PC-3 (cell line): ENCODE data around the gene GLS2. TPM values are rescaled to one million over a fixed set of nuclear protein-coding genes. Genes with fewer than 3 reads are reported as not detected.
"Not testable (repeated sequence)": the region's sequence is repeated elsewhere in the genome, so short reads cannot be mapped to it uniquely, and the experiment has no call there.

Source experiments
- ATAC-seq: fragments of 200-7000 bp; cut with Tn5 transposase; 2 replicates; pipeline ENCODE4 v1.9.1; 2020; ENCODE audit warnings: mild to moderate bottlenecking, moderate library complexity
- BruUV-seq: library from RNA; stranded (reverse); fragments of 400-500 nt; replicated peaks from 2 replicates; lab custom pipeline; 2021; lab: Mats Ljungman, UMichigan
- CTCF ChIA-PET: fragments of 300-600 bp; sonication (Branson Sonifier 250); formaldehyde crosslinking; loops from one replicate; lab custom pipeline; 2022; ENCODE audit warnings: antibody characterized with exemption; lab: Charles Lee
- POLR2A ChIA-PET: fragments of 300-600 bp; sonication (Branson Sonifier 250); formaldehyde crosslinking; loops from one replicate; lab custom pipeline; 2022; ENCODE audit warnings: antibody characterized with exemption; ENCODE audit not compliant: unreplicated experiment; lab: Charles Lee
- DNase-seq: peaks from one replicate; pipeline ENCODE4 v3.0.0-alpha.2; 2015
- H2AFZ ChIP-seq: fragments of 300-600 bp; sonication (generic); 2 replicates; pipeline ENCODE4 v1.6.0; 2016; ENCODE audit warnings: antibody characterized with exemption, low read length
- H3F3A ChIP-seq: fragments of 300-600 bp; sonication (generic); one replicate; pipeline ENCODE4 v1.6.0; 2017; ENCODE audit warnings: antibody characterized with exemption, low read length, control low read depth, mild to moderate bottlenecking; ENCODE audit not compliant: unreplicated experiment
- H3K27ac ChIP-seq: fragments of 300-600 bp; sonication (generic); 2 replicates; pipeline ENCODE4 v1.5.1; 2016; ENCODE audit warnings: mild to moderate bottlenecking, low read length
- H3K27me3 ChIP-seq: fragments of 300-600 bp; sonication (generic); 2 replicates; pipeline ENCODE4 v1.6.1; 2016; ENCODE audit warnings: low read length, mixed read lengths
- H3K36me3 ChIP-seq: fragments of 300-600 bp; sonication (generic); 2 replicates; pipeline ENCODE4 v1.6.1; 2016; ENCODE audit warnings: low read depth, mixed run types, low read length, mixed read lengths
- H3K4me1 ChIP-seq: fragments of 300-600 bp; sonication (generic); 2 replicates; pipeline ENCODE4 v1.5.1; 2016; ENCODE audit warnings: low read length; ENCODE audit not compliant: insufficient read depth
- H3K4me2 ChIP-seq: fragments of 300-600 bp; sonication (generic); 2 replicates; pipeline ENCODE4 v1.6.0; 2016; ENCODE audit warnings: low read length
- H3K4me3 ChIP-seq: fragments of 300-600 bp; sonication (generic); 2 replicates; pipeline ENCODE4 v1.5.1; 2016; ENCODE audit warnings: mild to moderate bottlenecking, low read length, mixed read lengths
- H3K79me2 ChIP-seq: fragments of 300-600 bp; sonication (generic); 2 replicates; pipeline ENCODE4 v1.6.1; 2017; ENCODE audit warnings: low read length, mixed read lengths
- H3K9ac ChIP-seq: fragments of 300-600 bp; sonication (generic); 2 replicates; pipeline ENCODE4 v1.6.0; 2016; ENCODE audit warnings: mild to moderate bottlenecking, low read length
- H3K9me2 ChIP-seq: fragments of 300-600 bp; sonication (generic); replicated peaks from 2 replicates; pipeline ENCODE4 v1.6.1; 2016; ENCODE audit warnings: mixed run types, low read length, mixed read lengths
- H3K9me3 ChIP-seq: fragments of 300-600 bp; sonication (generic); 2 replicates; pipeline ENCODE4 v1.6.1; 2016; ENCODE audit warnings: low read length, mixed read lengths
- H4K20me1 ChIP-seq: fragments of 300-600 bp; sonication (generic); 2 replicates; pipeline ENCODE4 v1.6.1; 2016; ENCODE audit warnings: low read length, mixed read lengths
- CTCF ChIP-seq: fragments of 300-600 bp; sonication (generic); conservative IDR thresholded peaks from 2 replicates; pipeline ENCODE4 v1.5.1; 2017; ENCODE audit warnings: antibody characterized with exemption, low read depth, mild to moderate bottlenecking, low read length
- EZH2 ChIP-seq: fragments of 300-600 bp; sonication (generic); IDR thresholded peaks from one replicate; pipeline ENCODE4 v1.6.1; 2017; ENCODE audit warnings: antibody characterized with exemption, mild to moderate bottlenecking, low read length; ENCODE audit not compliant: unreplicated experiment
- EZH2phosphoT487 ChIP-seq: fragments of 300-600 bp; sonication (generic); IDR thresholded peaks from 2 replicates; pipeline ENCODE4 v1.6.1; 2018; ENCODE audit warnings: mild to moderate bottlenecking, antibody characterized with exemption, low read length, borderline replicate concordance
- intact Hi-C: fragments of 100-400 bp; cut with micrococcal nuclease; formaldehyde crosslinking; loops from 2 replicates; pipeline ENCODE4 v1.9.0; 2023
- total RNA-seq: library from RNA; depleted of rRNA; stranded (reverse); fragments of >200 nt; gene quantifications from 2 replicates; pipeline ENCODE4 v1.2.3, GENCODE V29; 2014

The GLS2 gene
- total RNA-seq, 1 experiment from 2014 or later: 4.0 TPM

DNA sequence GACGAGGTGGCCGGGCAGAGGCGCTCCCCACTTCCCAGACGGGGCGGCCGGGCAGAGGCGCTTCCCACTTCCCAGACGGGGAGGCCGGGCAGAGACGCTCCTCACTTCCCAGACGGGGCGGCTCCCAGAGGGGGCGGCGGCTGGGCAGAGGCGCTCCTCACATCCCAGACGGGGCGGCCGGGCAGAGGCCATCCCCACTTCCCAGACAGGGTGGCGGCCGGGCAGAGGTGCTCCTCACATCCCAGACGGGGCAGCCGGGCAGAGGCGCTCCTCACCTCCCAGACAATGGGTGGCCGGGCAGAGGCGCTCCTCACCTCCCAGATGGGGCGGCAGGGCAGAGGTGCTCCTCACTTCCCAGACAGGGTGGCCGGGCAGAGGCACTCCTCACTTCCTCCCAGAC is 6.5 kb upstream of the GLS2 start:
- H4K20me1 ChIP-seq, POLR2A ChIA-PET, H3K9me2 ChIP-seq, H3K79me2 ChIP-seq, H3K9me3 ChIP-seq, BruUV-seq, intact Hi-C loops, CTCF ChIA-PET, ATAC-seq, H3K4me3 ChIP-seq, H2AFZ ChIP-seq, H3K4me2 ChIP-seq, H3K9ac ChIP-seq, H3K27me3 ChIP-seq, H3K27ac ChIP-seq, H3F3A ChIP-seq, DNase-seq, H3K36me3 ChIP-seq, H3K4me1 ChIP-seq: not testable (repeated sequence)

DNA sequence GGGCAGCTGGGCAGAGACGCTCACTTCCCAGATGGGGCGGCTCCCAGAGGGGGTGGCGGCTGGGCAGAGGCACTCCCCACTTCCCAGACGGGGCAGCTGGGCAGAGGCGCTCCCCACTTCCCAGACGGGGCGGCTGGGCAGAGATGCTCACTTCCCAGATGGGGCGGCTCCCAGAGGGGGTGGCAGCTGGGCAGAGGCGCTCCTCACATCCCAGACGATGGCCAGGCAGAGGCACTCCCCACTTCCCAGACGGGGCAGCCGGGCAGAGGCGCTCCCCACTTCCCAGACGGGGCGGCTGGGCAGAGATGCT is 6.1 kb upstream of the GLS2 start:
- H3K36me3 ChIP-seq, ATAC-seq, H4K20me1 ChIP-seq, H3K9ac ChIP-seq, DNase-seq, BruUV-seq, H3K27me3 ChIP-seq, H3F3A ChIP-seq, H3K9me2 ChIP-seq, POLR2A ChIA-PET, H3K4me2 ChIP-seq, H3K9me3 ChIP-seq, H2AFZ ChIP-seq, H3K4me1 ChIP-seq, intact Hi-C loops, CTCF ChIA-PET, H3K79me2 ChIP-seq, H3K27ac ChIP-seq, H3K4me3 ChIP-seq: not testable (repeated sequence)

DNA sequence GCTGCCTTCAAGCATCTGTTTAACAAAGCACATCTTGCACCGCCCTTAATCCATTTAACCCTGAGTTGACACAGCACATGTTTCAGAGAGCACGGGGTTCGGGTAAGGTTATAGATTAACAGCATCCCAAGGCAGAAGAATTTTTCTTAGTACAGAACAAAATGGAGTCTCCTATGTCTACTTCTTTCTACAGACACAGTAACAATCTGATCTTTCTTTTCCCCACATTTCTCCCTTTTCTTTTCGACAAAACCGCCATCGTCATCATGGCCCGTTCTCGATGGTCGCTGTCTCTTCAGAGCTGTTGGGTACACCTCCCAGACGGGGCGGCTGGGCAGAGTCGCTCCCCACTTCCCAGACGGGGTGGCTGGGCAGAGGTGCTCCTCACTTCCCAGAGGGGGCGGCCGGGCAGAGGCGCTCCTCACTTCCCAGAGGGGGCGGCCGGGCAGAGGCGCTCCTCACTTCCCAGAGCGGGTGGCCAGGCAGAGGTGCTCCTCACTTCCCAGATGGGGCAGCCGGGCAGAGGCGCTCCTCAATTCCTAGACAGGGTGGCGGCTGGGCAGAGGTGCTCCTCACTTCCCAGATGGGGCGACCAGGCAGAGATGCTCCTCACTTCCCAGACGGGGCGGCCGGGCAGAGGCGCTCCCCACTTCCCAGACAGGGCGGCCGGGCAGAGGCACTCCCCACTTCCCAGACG is 5.6 kb upstream of the GLS2 start:
- CTCF ChIA-PET, DNase-seq, H3K4me2 ChIP-seq, H4K20me1 ChIP-seq, H3K9me2 ChIP-seq, H3K79me2 ChIP-seq, H3K36me3 ChIP-seq, H3K4me3 ChIP-seq, intact Hi-C loops, ATAC-seq, H3K9ac ChIP-seq, H3K9me3 ChIP-seq, H2AFZ ChIP-seq, H3K27me3 ChIP-seq, H3F3A ChIP-seq, BruUV-seq, H3K4me1 ChIP-seq, POLR2A ChIA-PET, H3K27ac ChIP-seq: not testable (repeated sequence)

GRCh38 chr12:56490360-56490759 is 2.4 kb upstream of the GLS2 start:
- Histone ChIP-seq H3K4me3 (no peak overlapping the region), H3K9me2 (no peaks in the 10 kb centered on the region), H3K27me3 (no peaks in the 10 kb centered on the region), H3F3A (no peaks in the 10 kb centered on the region), H3K79me2 (no peaks in the 10 kb centered on the region), H4K20me1 (no peaks in the 10 kb centered on the region), H3K36me3 (no peaks in the 10 kb centered on the region), H3K4me2 (no peak overlapping the region), H3K27ac (no peak overlapping the region), H2AFZ (no peak overlapping the region), H3K9ac (no peak overlapping the region), H3K9me3 (no peaks in the 10 kb centered on the region), H3K4me1 (peaks cover 5% of the 10 kb centered on the region; the same call in 1 of the 2 replicates)
- CTCF ChIA-PET: no interaction called here
- BruUV-seq: no TSS peak
- POLR2A ChIA-PET: interaction anchor here (0.7 kb wide), 1 partner anchor 310 kb away, joined by 3 read pairs; no protein-coding TSS in a partner anchor
- intact Hi-C loops: no loop called here
- no peak for TF ChIP-seq EZH2
- no peak for TF ChIP-seq CTCF
- no peak for TF ChIP-seq EZH2phosphoT487
- DNase-seq (no peak), ATAC-seq (no peak)
